PC-3 (cell line): Measurements from ENCODE around the gene SLMAP. TPM values are rescaled to one million over a fixed set of nuclear protein-coding genes. Genes with fewer than 3 reads are reported as not detected.

ENCODE experiments used
- ATAC-seq: fragments of 200-7000 bp; cut with Tn5 transposase; 2 replicates; pipeline ENCODE4 v1.9.1; 2020; ENCODE audit warnings: mild to moderate bottlenecking, moderate library complexity
- BruUV-seq: library from RNA; stranded (reverse); fragments of 400-500 nt; replicated peaks from 2 replicates; lab custom pipeline; 2021; lab: Mats Ljungman, UMichigan
- CTCF ChIA-PET: fragments of 300-600 bp; sonication (Branson Sonifier 250); formaldehyde crosslinking; loops from one replicate; lab custom pipeline; 2022; ENCODE audit warnings: antibody characterized with exemption; lab: Charles Lee
- POLR2A ChIA-PET: fragments of 300-600 bp; sonication (Branson Sonifier 250); formaldehyde crosslinking; loops from one replicate; lab custom pipeline; 2022; ENCODE audit warnings: antibody characterized with exemption; ENCODE audit not compliant: unreplicated experiment; lab: Charles Lee
- DNase-seq: peaks from one replicate; pipeline ENCODE4 v3.0.0-alpha.2; 2015
- H2AFZ ChIP-seq: fragments of 300-600 bp; sonication (generic); 2 replicates; pipeline ENCODE4 v1.6.0; 2016; ENCODE audit warnings: antibody characterized with exemption, low read length
- H3F3A ChIP-seq: fragments of 300-600 bp; sonication (generic); one replicate; pipeline ENCODE4 v1.6.0; 2017; ENCODE audit warnings: antibody characterized with exemption, low read length, control low read depth, mild to moderate bottlenecking; ENCODE audit not compliant: unreplicated experiment
- H3K27ac ChIP-seq: fragments of 300-600 bp; sonication (generic); 2 replicates; pipeline ENCODE4 v1.5.1; 2016; ENCODE audit warnings: mild to moderate bottlenecking, low read length
- H3K27me3 ChIP-seq: fragments of 300-600 bp; sonication (generic); 2 replicates; pipeline ENCODE4 v1.6.1; 2016; ENCODE audit warnings: low read length, mixed read lengths
- H3K36me3 ChIP-seq: fragments of 300-600 bp; sonication (generic); 2 replicates; pipeline ENCODE4 v1.6.1; 2016; ENCODE audit warnings: low read depth, mixed run types, low read length, mixed read lengths
- H3K4me1 ChIP-seq: fragments of 300-600 bp; sonication (generic); 2 replicates; pipeline ENCODE4 v1.5.1; 2016; ENCODE audit warnings: low read length; ENCODE audit not compliant: insufficient read depth
- H3K4me2 ChIP-seq: fragments of 300-600 bp; sonication (generic); 2 replicates; pipeline ENCODE4 v1.6.0; 2016; ENCODE audit warnings: low read length
- H3K4me3 ChIP-seq: fragments of 300-600 bp; sonication (generic); 2 replicates; pipeline ENCODE4 v1.5.1; 2016; ENCODE audit warnings: mild to moderate bottlenecking, low read length, mixed read lengths
- H3K79me2 ChIP-seq: fragments of 300-600 bp; sonication (generic); 2 replicates; pipeline ENCODE4 v1.6.1; 2017; ENCODE audit warnings: low read length, mixed read lengths
- H3K9ac ChIP-seq: fragments of 300-600 bp; sonication (generic); 2 replicates; pipeline ENCODE4 v1.6.0; 2016; ENCODE audit warnings: mild to moderate bottlenecking, low read length
- H3K9me2 ChIP-seq: fragments of 300-600 bp; sonication (generic); replicated peaks from 2 replicates; pipeline ENCODE4 v1.6.1; 2016; ENCODE audit warnings: mixed run types, low read length, mixed read lengths
- H3K9me3 ChIP-seq: fragments of 300-600 bp; sonication (generic); 2 replicates; pipeline ENCODE4 v1.6.1; 2016; ENCODE audit warnings: low read length, mixed read lengths
- H4K20me1 ChIP-seq: fragments of 300-600 bp; sonication (generic); 2 replicates; pipeline ENCODE4 v1.6.1; 2016; ENCODE audit warnings: low read length, mixed read lengths
- EZH2 ChIP-seq: fragments of 300-600 bp; sonication (generic); IDR thresholded peaks from one replicate; pipeline ENCODE4 v1.6.1; 2017; ENCODE audit warnings: antibody characterized with exemption, mild to moderate bottlenecking, low read length; ENCODE audit not compliant: unreplicated experiment
- EZH2phosphoT487 ChIP-seq: fragments of 300-600 bp; sonication (generic); IDR thresholded peaks from 2 replicates; pipeline ENCODE4 v1.6.1; 2018; ENCODE audit warnings: mild to moderate bottlenecking, antibody characterized with exemption, low read length, borderline replicate concordance
- intact Hi-C: fragments of 100-400 bp; cut with micrococcal nuclease; formaldehyde crosslinking; loops from 2 replicates; pipeline ENCODE4 v1.9.0; 2023
- total RNA-seq: library from RNA; depleted of rRNA; stranded (reverse); fragments of >200 nt; gene quantifications from 2 replicates; pipeline ENCODE4 v1.2.3, GENCODE V29; 2014
- TF ChIP-seq, protein P1 (sequence below): fragments of 300-600 bp; sonication (generic); conservative IDR thresholded peaks from 2 replicates; pipeline ENCODE4 v1.5.1; 2017; ENCODE audit warnings: antibody characterized with exemption, low read depth, mild to moderate bottlenecking, low read length

Gene SLMAP
- total RNA-seq, 1 experiment from 2014 or later, result 60.0 TPM

DNA sequence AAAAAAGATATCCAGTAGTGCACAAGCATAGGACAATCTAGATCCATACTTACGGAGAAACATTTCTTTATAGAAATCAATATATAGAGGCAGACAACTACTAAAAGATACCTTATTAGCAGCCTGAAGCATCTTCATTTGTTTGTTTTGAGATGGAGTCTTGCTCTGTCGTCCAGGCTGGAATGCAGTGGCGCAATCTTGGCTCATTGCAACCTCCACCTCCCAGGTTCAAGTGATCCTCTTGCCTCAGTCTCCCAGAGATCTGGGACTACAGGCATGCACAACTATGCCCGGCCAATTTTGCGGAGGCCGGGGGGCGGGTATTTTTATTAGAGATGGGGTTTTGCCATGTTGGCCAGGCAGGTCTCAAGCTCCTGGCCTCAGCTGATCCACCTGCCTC is 18.3 kb upstream of the SLMAP start:
- Histone ChIP-seq H4K20me1 (no peaks in the 10 kb centered on the region), H3F3A (no peaks in the 10 kb centered on the region), H3K4me3 (no peak overlapping the region), H2AFZ (no peak overlapping the region), H3K9me2 (no peaks in the 10 kb centered on the region), H3K79me2 (no peaks in the 10 kb centered on the region), H3K4me1 (no peaks in the 10 kb centered on the region), H3K27ac (no peak overlapping the region), H3K9me3 (no peaks in the 10 kb centered on the region), H3K9ac (no peak overlapping the region), H3K27me3 (no peaks in the 10 kb centered on the region), H3K4me2 (no peak overlapping the region), H3K36me3 (no peaks in the 10 kb centered on the region)
- DNase-seq (no peak), ATAC-seq (no peak)
- no TSS peak for BruUV-seq
- intact Hi-C loops, result no loop called here
- ChIA-PET POLR2A (no interaction called here), CTCF (no interaction called here)
- TF ChIP-seq EZH2phosphoT487, result no peak
- TF ChIP-seq EZH2, result no peak
- TF ChIP-seq, protein P1, sequence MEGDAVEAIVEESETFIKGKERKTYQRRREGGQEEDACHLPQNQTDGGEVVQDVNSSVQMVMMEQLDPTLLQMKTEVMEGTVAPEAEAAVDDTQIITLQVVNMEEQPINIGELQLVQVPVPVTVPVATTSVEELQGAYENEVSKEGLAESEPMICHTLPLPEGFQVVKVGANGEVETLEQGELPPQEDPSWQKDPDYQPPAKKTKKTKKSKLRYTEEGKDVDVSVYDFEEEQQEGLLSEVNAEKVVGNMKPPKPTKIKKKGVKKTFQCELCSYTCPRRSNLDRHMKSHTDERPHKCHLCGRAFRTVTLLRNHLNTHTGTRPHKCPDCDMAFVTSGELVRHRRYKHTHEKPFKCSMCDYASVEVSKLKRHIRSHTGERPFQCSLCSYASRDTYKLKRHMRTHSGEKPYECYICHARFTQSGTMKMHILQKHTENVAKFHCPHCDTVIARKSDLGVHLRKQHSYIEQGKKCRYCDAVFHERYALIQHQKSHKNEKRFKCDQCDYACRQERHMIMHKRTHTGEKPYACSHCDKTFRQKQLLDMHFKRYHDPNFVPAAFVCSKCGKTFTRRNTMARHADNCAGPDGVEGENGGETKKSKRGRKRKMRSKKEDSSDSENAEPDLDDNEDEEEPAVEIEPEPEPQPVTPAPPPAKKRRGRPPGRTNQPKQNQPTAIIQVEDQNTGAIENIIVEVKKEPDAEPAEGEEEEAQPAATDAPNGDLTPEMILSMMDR, result no peak

DNA sequence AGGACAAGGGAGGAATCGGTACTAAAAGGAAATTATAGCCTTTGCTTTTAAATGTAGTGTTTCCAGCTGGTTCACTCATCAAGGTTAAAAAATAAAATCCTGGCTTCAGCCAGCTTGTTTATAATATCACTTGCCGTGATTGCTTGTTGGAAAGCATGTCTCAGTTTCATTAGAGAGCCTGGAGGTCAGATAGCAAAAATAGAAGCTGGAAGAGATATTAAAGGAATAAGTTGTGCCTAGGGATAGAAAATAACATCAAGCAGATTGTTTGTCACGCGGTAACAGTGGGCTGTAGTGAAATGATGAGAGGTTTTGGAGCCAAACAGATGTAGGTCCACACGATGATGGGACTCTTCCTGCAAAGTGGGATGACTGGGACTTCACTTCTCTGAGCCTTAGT is 17.7 kb upstream of the SLMAP start:
- intact Hi-C loops, result no loop called here
- no TSS peak for BruUV-seq

DNA sequence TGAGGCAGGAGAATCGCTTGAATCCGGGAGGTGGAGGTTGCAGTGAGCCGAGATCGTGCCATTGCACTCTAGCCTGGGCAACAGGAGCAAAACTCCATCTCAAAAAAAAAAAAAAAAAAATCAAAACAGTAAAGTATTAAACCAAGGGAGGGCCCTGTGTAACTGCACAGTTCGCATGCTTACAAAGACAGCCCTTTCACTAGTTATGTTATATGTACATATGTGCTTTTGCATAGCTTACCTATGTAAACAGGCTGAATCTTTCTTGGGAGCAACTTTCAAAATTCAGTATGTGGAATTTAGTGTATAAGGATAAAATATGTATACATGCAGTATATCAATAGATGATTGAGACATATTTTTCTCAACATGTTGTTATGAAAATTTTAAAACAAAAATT is 16.1 kb upstream of the SLMAP start:
- Histone ChIP-seq H3F3A (no peaks in the 10 kb centered on the region), H3K36me3 (no peaks in the 10 kb centered on the region), H3K9ac (no peak overlapping the region), H3K4me3 (no peak overlapping the region), H3K4me2 (no peak overlapping the region), H4K20me1 (no peaks in the 10 kb centered on the region), H3K9me2 (no peaks in the 10 kb centered on the region), H3K79me2 (no peaks in the 10 kb centered on the region), H3K27me3 (no peaks in the 10 kb centered on the region), H2AFZ (no peak overlapping the region), H3K4me1 (peaks cover 3% of the 10 kb centered on the region; the same call in 1 of the 2 replicates), H3K9me3 (no peaks in the 10 kb centered on the region), H3K27ac (no peak overlapping the region)
- TF ChIP-seq EZH2 (no peak), EZH2phosphoT487 (no peak)
- TF ChIP-seq, protein P1, result no peak
- ChIA-PET CTCF (no interaction called here), POLR2A (no interaction called here)
- no peak for DNase-seq
- intact Hi-C loops, result no loop called here
- ATAC-seq, result no peak
- no TSS peak for BruUV-seq

More for the DNA sequence above, 17.7 kb upstream of the SLMAP start:
- Histone ChIP-seq H3K9me3 (no peaks in the 10 kb centered on the region), H2AFZ (no peak overlapping the region), H3K4me1 (0 out of 2 replicates have a peak, but pooled peaks cover 3% of the 10 kb centered on the region), H4K20me1 (no peaks in the 10 kb centered on the region), H3K36me3 (no peaks in the 10 kb centered on the region), H3K27me3 (no peaks in the 10 kb centered on the region), H3K27ac (no peak overlapping the region), H3K4me2 (no peak overlapping the region), H3K79me2 (no peaks in the 10 kb centered on the region), H3K9me2 (no peaks in the 10 kb centered on the region), H3K9ac (no peak overlapping the region), H3F3A (no peaks in the 10 kb centered on the region), H3K4me3 (no peak overlapping the region)
- POLR2A ChIA-PET, result no interaction called here
- TF ChIP-seq EZH2phosphoT487, result no peak
- TF ChIP-seq EZH2, result no peak
- TF ChIP-seq, protein P1, result no peak
- DNase-seq, result no peak
- no peak for ATAC-seq
- CTCF ChIA-PET, result no interaction called here
